ENCODE data around the gene MAP7. TPM values are rescaled to one million over a fixed set of nuclear protein-coding genes. Genes with fewer than 3 reads are reported as not detected.

The MAP7 gene
- 1.4 and 1.8 TPM in 2 replicates for total RNA-seq

DNA sequence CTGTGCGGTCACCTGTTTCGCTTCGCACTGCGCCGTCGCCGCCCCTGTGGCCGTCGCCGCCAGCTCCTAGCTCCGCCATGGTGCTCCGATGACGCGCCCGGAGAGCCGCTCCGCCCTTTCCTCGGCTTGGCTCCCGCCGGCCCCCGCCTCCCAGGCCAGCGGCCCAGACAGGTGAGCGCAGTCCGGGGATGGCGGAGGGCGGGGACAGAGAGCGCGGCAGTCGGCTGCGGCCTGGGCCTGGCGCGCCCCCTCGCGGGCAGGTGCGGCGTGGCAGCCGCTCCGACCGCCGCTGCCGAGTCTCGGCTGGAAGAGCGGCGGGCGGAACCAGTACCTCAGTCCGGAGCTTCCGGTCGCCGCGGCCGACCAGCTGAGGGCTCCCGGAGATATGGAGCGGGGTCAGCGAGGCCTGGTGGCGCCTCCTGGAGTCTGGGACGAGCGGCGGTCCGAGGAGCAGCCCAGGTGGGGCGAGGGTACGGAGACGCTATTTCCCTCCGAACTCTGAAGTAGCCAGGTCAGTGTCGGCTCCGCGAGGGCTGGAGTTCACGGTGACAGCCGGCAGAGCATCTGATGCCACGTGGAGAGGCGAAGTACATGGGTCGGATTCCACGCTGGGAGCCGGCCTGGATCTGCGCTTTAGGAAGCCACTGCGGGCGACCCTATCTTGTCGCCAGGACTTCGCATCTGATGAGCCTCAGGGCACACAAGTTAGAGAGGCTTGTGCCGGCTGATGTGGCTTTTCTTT, at the start of gene MAP7:
MAP7 (minus strand) TSS at position 93 of the 742 bp plus-strand sequence; CDS start at position 79, 14 bp downstream.
- Histone ChIP-seq H3K4me3 (ENCODE audit: insufficient read depth, low read length) (peak within 1 kb of the TSS; percentile 77), H4K20me1 (ENCODE audit: insufficient read depth, low read length) (no peaks in the 10 kb centered on the region), H3K27ac (ENCODE audit: low read depth, low read length) (no peak within 1 kb of the TSS), H3K4me2 (ENCODE audit: insufficient read depth, low read length) (peak within 1 kb of the TSS; percentile 83), H3K79me2 (ENCODE audit: insufficient read depth, low read length) (no peaks in the 10 kb centered on the region), H3K4me1 (ENCODE audit: insufficient read depth, low read length) (peaks cover 10% of the 10 kb centered on the region), H3K27me3 (ENCODE audit: insufficient read depth, low read length) (peaks cover 54% of the 10 kb centered on the region), H3K36me3 (ENCODE audit: insufficient read depth, low read length) (no peaks in the 10 kb centered on the region), H3K9me3 (ENCODE audit: low read depth, low read length) (no peaks in the 10 kb centered on the region), H2AFZ (ENCODE audit: low read length) (peak within 1 kb of the TSS; percentile 61)
- TF ChIP-seq, protein P1, sequence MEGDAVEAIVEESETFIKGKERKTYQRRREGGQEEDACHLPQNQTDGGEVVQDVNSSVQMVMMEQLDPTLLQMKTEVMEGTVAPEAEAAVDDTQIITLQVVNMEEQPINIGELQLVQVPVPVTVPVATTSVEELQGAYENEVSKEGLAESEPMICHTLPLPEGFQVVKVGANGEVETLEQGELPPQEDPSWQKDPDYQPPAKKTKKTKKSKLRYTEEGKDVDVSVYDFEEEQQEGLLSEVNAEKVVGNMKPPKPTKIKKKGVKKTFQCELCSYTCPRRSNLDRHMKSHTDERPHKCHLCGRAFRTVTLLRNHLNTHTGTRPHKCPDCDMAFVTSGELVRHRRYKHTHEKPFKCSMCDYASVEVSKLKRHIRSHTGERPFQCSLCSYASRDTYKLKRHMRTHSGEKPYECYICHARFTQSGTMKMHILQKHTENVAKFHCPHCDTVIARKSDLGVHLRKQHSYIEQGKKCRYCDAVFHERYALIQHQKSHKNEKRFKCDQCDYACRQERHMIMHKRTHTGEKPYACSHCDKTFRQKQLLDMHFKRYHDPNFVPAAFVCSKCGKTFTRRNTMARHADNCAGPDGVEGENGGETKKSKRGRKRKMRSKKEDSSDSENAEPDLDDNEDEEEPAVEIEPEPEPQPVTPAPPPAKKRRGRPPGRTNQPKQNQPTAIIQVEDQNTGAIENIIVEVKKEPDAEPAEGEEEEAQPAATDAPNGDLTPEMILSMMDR (IDR thresholded peaks at IDR 0.05; ENCODE audit: extremely low read depth, low read depth, low read length): peak; percentile 53
- DNase-seq (ENCODE audit: insufficient read length, low spot score, missing footprints): peak; percentile 95

DNA sequence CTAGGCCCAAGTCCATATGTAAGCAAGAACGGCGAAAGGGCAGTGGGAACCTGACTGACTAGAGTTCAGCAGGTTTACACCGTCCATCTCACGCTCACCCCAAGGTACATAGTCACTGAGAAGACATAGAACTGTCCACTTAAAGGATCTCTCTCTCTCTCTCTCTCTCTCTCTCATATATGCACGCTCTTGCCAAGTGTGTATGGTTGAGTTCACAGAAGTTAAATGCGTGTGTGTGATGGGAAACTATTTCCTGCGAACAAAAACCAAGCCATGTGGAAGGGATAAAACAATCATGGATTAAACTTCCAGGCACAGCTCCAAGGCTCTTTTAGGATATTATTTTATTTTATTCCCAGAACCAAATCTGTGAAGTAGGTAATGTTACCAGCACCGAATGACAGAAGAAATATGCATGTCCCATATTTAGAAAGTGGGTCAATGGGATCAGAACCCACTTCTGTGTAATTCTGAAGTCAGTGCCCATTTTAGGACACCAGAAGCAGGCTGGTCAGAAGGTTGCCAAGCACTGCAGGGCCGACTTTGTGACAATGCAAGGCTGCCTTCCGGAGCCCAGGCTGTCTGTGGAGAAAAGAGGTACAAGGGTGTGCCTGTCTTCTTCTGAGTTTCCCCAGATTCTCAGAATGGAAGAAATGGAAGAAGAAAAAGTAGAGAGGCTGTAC, 49.2 kb upstream of the MAP7 start:
- no peaks in the 10 kb centered on the region for H3K79me2 ChIP-seq (ENCODE audit: insufficient read depth, low read length)
- H2AFZ ChIP-seq (ENCODE audit: low read length): no peak overlapping the region
- TF ChIP-seq, protein P1 (IDR thresholded peaks at IDR 0.05; ENCODE audit: extremely low read depth, low read depth, low read length): no peak
- H3K27ac ChIP-seq (ENCODE audit: low read depth, low read length): no peak overlapping the region
- no peaks in the 10 kb centered on the region for H3K27me3 ChIP-seq (ENCODE audit: insufficient read depth, low read length)
- no peaks in the 10 kb centered on the region for H4K20me1 ChIP-seq (ENCODE audit: insufficient read depth, low read length)
- no peak overlapping the region for H3K4me2 ChIP-seq (ENCODE audit: insufficient read depth, low read length)
- H3K36me3 ChIP-seq (ENCODE audit: insufficient read depth, low read length): no peaks in the 10 kb centered on the region
- DNase-seq (ENCODE audit: insufficient read length, low spot score, missing footprints): no peak
- no peak overlapping the region for H3K4me3 ChIP-seq (ENCODE audit: insufficient read depth, low read length)
- H3K9me3 ChIP-seq (ENCODE audit: low read depth, low read length): no peaks in the 10 kb centered on the region
- peaks cover 5% of the 10 kb centered on the region for H3K4me1 ChIP-seq (ENCODE audit: insufficient read depth, low read length)

DNA sequence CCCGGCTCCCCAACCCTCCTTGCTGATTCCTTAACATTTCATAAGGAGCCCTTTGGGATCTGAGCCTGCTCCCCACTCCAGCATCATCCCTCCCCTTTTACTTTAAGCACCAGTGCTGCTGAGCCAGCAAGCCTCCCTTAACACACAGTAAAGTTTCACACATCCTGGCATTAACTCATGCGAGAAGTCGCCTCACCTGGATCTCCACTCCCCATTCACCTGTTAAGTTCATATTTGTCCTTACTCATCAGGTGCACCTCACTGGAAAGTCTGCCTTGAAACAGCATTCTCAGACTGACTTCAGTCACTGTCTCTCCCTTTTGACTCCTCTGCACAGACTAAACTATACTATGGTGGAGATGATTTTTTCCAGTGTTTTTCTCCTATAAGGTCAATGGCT, 47.8 kb upstream of the MAP7 start:
- no peaks in the 10 kb centered on the region for H3K9me3 ChIP-seq (ENCODE audit: low read depth, low read length)
- no peak for DNase-seq (ENCODE audit: insufficient read length, low spot score, missing footprints)
- no peak overlapping the region for H3K4me2 ChIP-seq (ENCODE audit: insufficient read depth, low read length)
- H2AFZ ChIP-seq (ENCODE audit: low read length): no peak overlapping the region
- H3K4me1 ChIP-seq (ENCODE audit: insufficient read depth, low read length): peaks cover 19% of the 10 kb centered on the region
- no peak overlapping the region for H3K4me3 ChIP-seq (ENCODE audit: insufficient read depth, low read length)
- H3K27ac ChIP-seq (ENCODE audit: low read depth, low read length): no peak overlapping the region
- H4K20me1 ChIP-seq (ENCODE audit: insufficient read depth, low read length): no peaks in the 10 kb centered on the region
- TF ChIP-seq, protein P1 (IDR thresholded peaks at IDR 0.05; ENCODE audit: extremely low read depth, low read depth, low read length): no peak
- H3K27me3 ChIP-seq (ENCODE audit: insufficient read depth, low read length): no peaks in the 10 kb centered on the region
- no peaks in the 10 kb centered on the region for H3K36me3 ChIP-seq (ENCODE audit: insufficient read depth, low read length)
- H3K79me2 ChIP-seq (ENCODE audit: insufficient read depth, low read length): no peaks in the 10 kb centered on the region

DNA sequence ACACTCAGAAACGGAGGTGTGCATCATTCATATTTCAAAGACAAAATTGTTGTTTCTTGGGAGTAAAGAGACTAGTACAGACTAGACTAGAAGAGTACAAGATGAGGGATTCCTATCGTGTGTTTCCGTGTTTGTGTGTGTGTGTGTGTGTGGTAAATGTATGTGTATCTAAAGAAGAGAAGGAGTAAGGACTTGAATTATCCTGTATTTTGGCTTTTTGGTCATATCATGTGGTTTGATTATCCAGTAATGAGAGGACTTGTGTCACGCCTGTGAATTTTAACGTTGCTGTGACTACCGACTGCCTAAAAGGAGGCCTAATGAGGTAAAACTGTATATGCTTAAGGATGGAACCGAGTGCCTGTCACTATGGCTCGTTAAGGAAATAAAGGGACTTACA, 44.4 kb upstream of the MAP7 start:
- Histone ChIP-seq H3K36me3 (ENCODE audit: insufficient read depth, low read length) (peaks cover 2% of the 10 kb centered on the region), H3K79me2 (ENCODE audit: insufficient read depth, low read length) (no peaks in the 10 kb centered on the region), H3K27me3 (ENCODE audit: insufficient read depth, low read length) (no peaks in the 10 kb centered on the region), H3K4me3 (ENCODE audit: insufficient read depth, low read length) (no peak overlapping the region), H3K4me1 (ENCODE audit: insufficient read depth, low read length) (peaks cover 25% of the 10 kb centered on the region), H4K20me1 (ENCODE audit: insufficient read depth, low read length) (no peaks in the 10 kb centered on the region), H3K4me2 (ENCODE audit: insufficient read depth, low read length) (peak overlapping the region; percentile 68), H3K27ac (ENCODE audit: low read depth, low read length) (peak overlapping the region; percentile 97), H2AFZ (ENCODE audit: low read length) (peak overlapping the region; percentile 82), H3K9me3 (ENCODE audit: low read depth, low read length) (no peaks in the 10 kb centered on the region)
- TF ChIP-seq, protein P1 (IDR thresholded peaks at IDR 0.05; ENCODE audit: extremely low read depth, low read depth, low read length): no peak
- no peak for DNase-seq (ENCODE audit: insufficient read length, low spot score, missing footprints)

Measured in osteoblast (primary cell).